SU-DHL-6 (cell line): Measurements from ENCODE around the gene SPATA32.

Experiments
- EZH2phosphoT487 ChIP-seq: fragments of 200-600 bp; sonication (generic), shearing (Covaris generic); conservative IDR thresholded peaks from 2 replicates; pipeline ENCODE4 v1.6.1; 2018; ENCODE audit warnings: mild to moderate bottlenecking, antibody characterized with exemption, low read length, moderate library complexity, mixed read lengths
- TF ChIP-seq, protein P1 (sequence below): fragments of 200-600 bp; sonication (generic); IDR thresholded peaks from one replicate; pipeline ENCODE4 v1.5.1; 2017; ENCODE audit warnings: antibody characterized with exemption, mild to moderate bottlenecking, low read length, moderate library complexity; ENCODE audit not compliant: insufficient read depth, poor library complexity, severe bottlenecking

- TF ChIP-seq, protein P1, sequence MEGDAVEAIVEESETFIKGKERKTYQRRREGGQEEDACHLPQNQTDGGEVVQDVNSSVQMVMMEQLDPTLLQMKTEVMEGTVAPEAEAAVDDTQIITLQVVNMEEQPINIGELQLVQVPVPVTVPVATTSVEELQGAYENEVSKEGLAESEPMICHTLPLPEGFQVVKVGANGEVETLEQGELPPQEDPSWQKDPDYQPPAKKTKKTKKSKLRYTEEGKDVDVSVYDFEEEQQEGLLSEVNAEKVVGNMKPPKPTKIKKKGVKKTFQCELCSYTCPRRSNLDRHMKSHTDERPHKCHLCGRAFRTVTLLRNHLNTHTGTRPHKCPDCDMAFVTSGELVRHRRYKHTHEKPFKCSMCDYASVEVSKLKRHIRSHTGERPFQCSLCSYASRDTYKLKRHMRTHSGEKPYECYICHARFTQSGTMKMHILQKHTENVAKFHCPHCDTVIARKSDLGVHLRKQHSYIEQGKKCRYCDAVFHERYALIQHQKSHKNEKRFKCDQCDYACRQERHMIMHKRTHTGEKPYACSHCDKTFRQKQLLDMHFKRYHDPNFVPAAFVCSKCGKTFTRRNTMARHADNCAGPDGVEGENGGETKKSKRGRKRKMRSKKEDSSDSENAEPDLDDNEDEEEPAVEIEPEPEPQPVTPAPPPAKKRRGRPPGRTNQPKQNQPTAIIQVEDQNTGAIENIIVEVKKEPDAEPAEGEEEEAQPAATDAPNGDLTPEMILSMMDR, result no peak
- TF ChIP-seq EZH2phosphoT487, result no peak
Observed at GRCh38 chr17:45257115-45257514, 4.8 kb downstream of the SPATA32 start.
